A549 (cell line): ENCODE results near the gene PEAK3.

Experiments
- CBX8 ChIP-seq: fragments of 200-600 bp; sonication (generic); IDR thresholded peaks from 2 replicates; pipeline ENCODE4 v1.6.1; 2016
- CEBPB ChIP-seq, 2 experiments: fragments of >200 bp in 1 of 2; sonication (Bioruptor Twin) in 1 of 2; formaldehyde crosslinking in 1 of 2; IDR thresholded peaks; 2 replicates each; pipeline ENCODE4 v1.6.1; 2012 to 2016
- HOXA7 ChIP-seq: fragments of 250-450 bp; sonication (Bioruptor Pico); IDR thresholded peaks from 2 replicates; pipeline ENCODE4 v1.5.0; 2020; ENCODE audit warnings: mild to moderate bottlenecking, moderate library complexity
- POLR2A ChIP-seq: IDR thresholded peaks from 2 replicates; pipeline ENCODE4 v1.6.1; 2012; ENCODE audit warnings: mild to moderate bottlenecking, low read length
- TF ChIP-seq, protein P1 (sequence below): fragments of >200 bp; sonication (Bioruptor Twin); formaldehyde crosslinking; IDR thresholded peaks from 3 replicates; pipeline ENCODE4 v1.5.1; 2016
- TF ChIP-seq, protein P2 (sequence below): IDR thresholded peaks from 2 replicates; pipeline ENCODE4 v1.6.1; 2012
- TF ChIP-seq, protein P3 (sequence below): fragments of 200-600 bp; sonication (generic); IDR thresholded peaks from 2 replicates; pipeline ENCODE4 v1.6.1; 2016; ENCODE audit warnings: antibody characterized with exemption, mild to moderate bottlenecking, moderate library complexity
- TF ChIP-seq, protein P4 (sequence below): fragments of 250-450 bp; sonication (Bioruptor Pico); IDR thresholded peaks from 2 replicates; pipeline ENCODE4 v1.5.0; 2021; ENCODE audit warnings: mild to moderate bottlenecking, moderate library complexity, borderline replicate concordance

DNA sequence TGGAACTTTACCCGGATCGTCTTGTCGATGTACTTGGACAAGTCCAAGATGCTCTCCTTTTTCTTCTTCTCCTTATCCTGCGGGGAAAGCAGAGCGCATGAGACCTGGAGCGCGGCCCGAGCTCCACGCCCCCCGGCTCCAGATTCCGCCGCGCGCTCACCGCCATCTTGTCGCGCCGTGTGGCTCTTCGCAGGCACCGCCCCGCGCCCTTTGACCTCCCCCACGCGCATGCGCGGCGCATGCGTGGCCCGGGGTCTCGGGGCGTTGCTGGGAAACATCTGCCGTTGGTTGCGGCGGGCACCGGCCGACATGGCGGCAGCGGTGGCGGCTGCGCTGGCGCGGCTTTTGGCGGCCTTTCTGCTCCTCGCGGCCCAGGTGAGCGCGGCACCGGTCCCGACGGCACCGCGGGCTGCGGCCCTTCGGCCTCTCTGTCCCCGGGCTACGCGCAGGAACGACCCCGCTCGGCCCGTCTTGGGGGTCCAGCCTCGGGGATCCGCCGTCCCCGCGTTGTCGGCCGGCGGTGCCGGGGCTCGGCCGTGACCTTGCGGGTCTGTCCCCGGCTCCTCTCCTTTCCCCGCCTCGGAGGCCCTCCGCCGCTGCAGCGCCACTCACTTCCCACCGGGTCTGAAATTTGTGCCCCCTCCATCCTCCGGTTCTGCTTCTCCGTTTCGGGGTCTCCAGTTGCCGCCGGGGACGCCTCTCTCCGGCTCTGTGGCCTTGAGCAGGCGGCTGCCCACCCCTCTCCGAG lies 46.6 kb upstream of the PEAK3 start, which contains the start of the genes LSM7 and SPPL2B:
- TF ChIP-seq, protein P1, sequence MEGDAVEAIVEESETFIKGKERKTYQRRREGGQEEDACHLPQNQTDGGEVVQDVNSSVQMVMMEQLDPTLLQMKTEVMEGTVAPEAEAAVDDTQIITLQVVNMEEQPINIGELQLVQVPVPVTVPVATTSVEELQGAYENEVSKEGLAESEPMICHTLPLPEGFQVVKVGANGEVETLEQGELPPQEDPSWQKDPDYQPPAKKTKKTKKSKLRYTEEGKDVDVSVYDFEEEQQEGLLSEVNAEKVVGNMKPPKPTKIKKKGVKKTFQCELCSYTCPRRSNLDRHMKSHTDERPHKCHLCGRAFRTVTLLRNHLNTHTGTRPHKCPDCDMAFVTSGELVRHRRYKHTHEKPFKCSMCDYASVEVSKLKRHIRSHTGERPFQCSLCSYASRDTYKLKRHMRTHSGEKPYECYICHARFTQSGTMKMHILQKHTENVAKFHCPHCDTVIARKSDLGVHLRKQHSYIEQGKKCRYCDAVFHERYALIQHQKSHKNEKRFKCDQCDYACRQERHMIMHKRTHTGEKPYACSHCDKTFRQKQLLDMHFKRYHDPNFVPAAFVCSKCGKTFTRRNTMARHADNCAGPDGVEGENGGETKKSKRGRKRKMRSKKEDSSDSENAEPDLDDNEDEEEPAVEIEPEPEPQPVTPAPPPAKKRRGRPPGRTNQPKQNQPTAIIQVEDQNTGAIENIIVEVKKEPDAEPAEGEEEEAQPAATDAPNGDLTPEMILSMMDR: no peak
- no peak for TF ChIP-seq HOXA7 (CRISPR knock-in tag)
- TF ChIP-seq POLR2A: peak; percentile 77
- TF ChIP-seq, protein P2, sequence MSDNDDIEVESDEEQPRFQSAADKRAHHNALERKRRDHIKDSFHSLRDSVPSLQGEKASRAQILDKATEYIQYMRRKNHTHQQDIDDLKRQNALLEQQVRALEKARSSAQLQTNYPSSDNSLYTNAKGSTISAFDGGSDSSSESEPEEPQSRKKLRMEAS: peak; percentile 74
- TF ChIP-seq, protein P3, sequence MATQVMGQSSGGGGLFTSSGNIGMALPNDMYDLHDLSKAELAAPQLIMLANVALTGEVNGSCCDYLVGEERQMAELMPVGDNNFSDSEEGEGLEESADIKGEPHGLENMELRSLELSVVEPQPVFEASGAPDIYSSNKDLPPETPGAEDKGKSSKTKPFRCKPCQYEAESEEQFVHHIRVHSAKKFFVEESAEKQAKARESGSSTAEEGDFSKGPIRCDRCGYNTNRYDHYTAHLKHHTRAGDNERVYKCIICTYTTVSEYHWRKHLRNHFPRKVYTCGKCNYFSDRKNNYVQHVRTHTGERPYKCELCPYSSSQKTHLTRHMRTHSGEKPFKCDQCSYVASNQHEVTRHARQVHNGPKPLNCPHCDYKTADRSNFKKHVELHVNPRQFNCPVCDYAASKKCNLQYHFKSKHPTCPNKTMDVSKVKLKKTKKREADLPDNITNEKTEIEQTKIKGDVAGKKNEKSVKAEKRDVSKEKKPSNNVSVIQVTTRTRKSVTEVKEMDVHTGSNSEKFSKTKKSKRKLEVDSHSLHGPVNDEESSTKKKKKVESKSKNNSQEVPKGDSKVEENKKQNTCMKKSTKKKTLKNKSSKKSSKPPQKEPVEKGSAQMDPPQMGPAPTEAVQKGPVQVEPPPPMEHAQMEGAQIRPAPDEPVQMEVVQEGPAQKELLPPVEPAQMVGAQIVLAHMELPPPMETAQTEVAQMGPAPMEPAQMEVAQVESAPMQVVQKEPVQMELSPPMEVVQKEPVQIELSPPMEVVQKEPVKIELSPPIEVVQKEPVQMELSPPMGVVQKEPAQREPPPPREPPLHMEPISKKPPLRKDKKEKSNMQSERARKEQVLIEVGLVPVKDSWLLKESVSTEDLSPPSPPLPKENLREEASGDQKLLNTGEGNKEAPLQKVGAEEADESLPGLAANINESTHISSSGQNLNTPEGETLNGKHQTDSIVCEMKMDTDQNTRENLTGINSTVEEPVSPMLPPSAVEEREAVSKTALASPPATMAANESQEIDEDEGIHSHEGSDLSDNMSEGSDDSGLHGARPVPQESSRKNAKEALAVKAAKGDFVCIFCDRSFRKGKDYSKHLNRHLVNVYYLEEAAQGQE: no peak
- TF ChIP-seq, protein P4, sequence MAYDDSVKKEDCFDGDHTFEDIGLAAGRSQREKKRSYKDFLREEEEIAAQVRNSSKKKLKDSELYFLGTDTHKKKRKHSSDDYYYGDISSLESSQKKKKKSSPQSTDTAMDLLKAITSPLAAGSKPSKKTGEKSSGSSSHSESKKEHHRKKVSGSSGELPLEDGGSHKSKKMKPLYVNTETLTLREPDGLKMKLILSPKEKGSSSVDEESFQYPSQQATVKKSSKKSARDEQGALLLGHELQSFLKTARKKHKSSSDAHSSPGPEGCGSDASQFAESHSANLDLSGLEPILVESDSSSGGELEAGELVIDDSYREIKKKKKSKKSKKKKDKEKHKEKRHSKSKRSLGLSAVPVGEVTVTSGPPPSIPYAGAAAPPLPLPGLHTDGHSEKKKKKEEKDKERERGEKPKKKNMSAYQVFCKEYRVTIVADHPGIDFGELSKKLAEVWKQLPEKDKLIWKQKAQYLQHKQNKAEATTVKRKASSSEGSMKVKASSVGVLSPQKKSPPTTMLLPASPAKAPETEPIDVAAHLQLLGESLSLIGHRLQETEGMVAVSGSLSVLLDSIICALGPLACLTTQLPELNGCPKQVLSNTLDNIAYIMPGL (CRISPR knock-in tag): no peak
- TF ChIP-seq CBX8: no peak
- TF ChIP-seq CEBPB (IDR thresholded peaks at IDR 0.05): no peak
